CD4-positive, CD25-positive, alpha-beta regulatory T cell (primary cell): ENCODE measurements around the gene EPM2A. TPM values are rescaled to one million over a fixed set of nuclear protein-coding genes. Genes with fewer than 3 reads are reported as not detected.

Experiments
- ATAC-seq, 2 donors: fragments of 150-1000 bp; cut with Tn5 transposase; one replicate each; pipeline ENCODE4 v1.10.0; 2021; ENCODE audit warnings: low read depth in 2 of 2, moderate number of reproducible peaks in 2 of 2, moderate library complexity in 1 of 2
- DNase-seq, 3 donors: peaks; one replicate each; pipeline versions ENCODE4 v3.0.0 to v3.0.0-alpha.2; 2012 to 2022; ENCODE audit warnings: mixed read lengths in 1 of 3
- H3K27ac ChIP-seq: one replicate; pipeline ENCODE4 v1.7.0; 2013; ENCODE audit warnings: mild to moderate bottlenecking, low read length; ENCODE audit not compliant: insufficient read depth, poor library complexity, severe bottlenecking
- H3K27me3 ChIP-seq: one replicate; pipeline ENCODE4 v1.7.0; 2013; ENCODE audit warnings: low read length; ENCODE audit not compliant: control insufficient read depth, insufficient read depth
- H3K36me3 ChIP-seq: one replicate; pipeline ENCODE4 v1.7.0; 2013; ENCODE audit warnings: mild to moderate bottlenecking, low read length, moderate library complexity; ENCODE audit not compliant: control insufficient read depth, insufficient read depth
- H3K4me1 ChIP-seq: 2 replicates; pipeline ENCODE4 v1.7.0; 2013; ENCODE audit warnings: mild to moderate bottlenecking, low read length; ENCODE audit not compliant: insufficient read depth, control insufficient read depth, poor library complexity, severe bottlenecking
- H3K4me3 ChIP-seq: one replicate; pipeline ENCODE4 v1.7.0; 2013; ENCODE audit warnings: low read depth, mild to moderate bottlenecking, low read length, moderate library complexity
- H3K9me3 ChIP-seq, 2 experiments: 1 replicate in 1 of 2; 2 replicates in 1 of 2; pipeline ENCODE4 v1.7.0; 2013; ENCODE audit warnings: low read length in 2 of 2, mild to moderate bottlenecking in 1 of 2, moderate library complexity in 1 of 2; ENCODE audit not compliant: control insufficient read depth in 2 of 2
- H3K27ac Mint-ChIP-seq, 3 donors: one replicate each; pipeline ENCODE4 v1.8.0; 2020 to 2022; ENCODE audit warnings: mild to moderate bottlenecking in 3 of 3, mixed read lengths in 3 of 3, moderate library complexity in 2 of 3
- H3K27me3 Mint-ChIP-seq: one replicate; pipeline ENCODE4 v1.8.0; 2022; ENCODE audit warnings: mild to moderate bottlenecking, mixed read lengths
- H3K36me3 Mint-ChIP-seq: one replicate; pipeline ENCODE4 v1.8.0; 2020; ENCODE audit warnings: mixed read lengths
- H3K4me1 Mint-ChIP-seq, 4 donors: one replicate each; pipeline ENCODE4 v1.8.0; 2020 to 2022; ENCODE audit warnings: mixed read lengths in 4 of 4, mild to moderate bottlenecking in 1 of 4
- H3K4me3 Mint-ChIP-seq, 4 donors: one replicate each; pipeline ENCODE4 v1.8.0; 2020 to 2022; ENCODE audit warnings: mild to moderate bottlenecking in 4 of 4, mixed read lengths in 4 of 4, moderate library complexity in 3 of 4
- H3K9me3 Mint-ChIP-seq, 7 donors: one replicate each; pipeline ENCODE4 v1.8.0; 2020 to 2022; ENCODE audit warnings: mixed read lengths in 7 of 7, mild to moderate bottlenecking in 3 of 7, moderate library complexity in 2 of 7
- polyA plus RNA-seq, 4 donors: library from polyadenylated mRNA; unstranded; fragments of 300-500 nt; fragmentation: Illumina TruSeq; gene quantifications; one replicate each; pipeline ENCODE4 v1.2.3, GENCODE V29; 2021
- total RNA-seq: library from RNA; stranded (reverse); gene quantifications from one replicate; pipeline ENCODE4 v1.2.3, GENCODE V29; 2022

Gene EPM2A
- total and polyA plus RNA-seq, 5 donors from 2014 or later: 5.1 to 6.8 (median 5.6) TPM

DNA sequence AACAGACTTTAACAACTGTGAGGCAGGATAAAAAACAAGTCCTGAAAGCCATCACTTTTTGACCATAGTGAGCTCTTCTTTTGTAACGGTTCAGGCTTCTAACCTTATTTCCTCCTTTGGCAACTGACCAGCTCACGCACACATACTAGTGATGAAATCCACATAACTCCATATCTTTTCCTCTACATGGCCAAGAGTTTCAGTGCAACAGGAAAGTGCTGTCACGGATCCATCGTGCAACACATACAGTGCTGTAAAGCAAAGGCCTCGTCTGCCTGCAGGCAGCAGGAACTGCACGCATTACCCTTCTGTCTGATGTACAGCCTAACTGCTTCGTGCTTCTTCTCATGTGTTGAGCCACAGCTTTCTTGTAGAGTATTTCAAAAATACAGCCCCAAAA lies 108.5 kb downstream of the EPM2A start:
- no peaks in the 10 kb centered on the region for H3K9me3 Mint-ChIP-seq
- H3K27ac Mint-ChIP-seq: no peak overlapping the region
- H3K36me3 Mint-ChIP-seq: peaks cover 31% of the 10 kb centered on the region

DNA sequence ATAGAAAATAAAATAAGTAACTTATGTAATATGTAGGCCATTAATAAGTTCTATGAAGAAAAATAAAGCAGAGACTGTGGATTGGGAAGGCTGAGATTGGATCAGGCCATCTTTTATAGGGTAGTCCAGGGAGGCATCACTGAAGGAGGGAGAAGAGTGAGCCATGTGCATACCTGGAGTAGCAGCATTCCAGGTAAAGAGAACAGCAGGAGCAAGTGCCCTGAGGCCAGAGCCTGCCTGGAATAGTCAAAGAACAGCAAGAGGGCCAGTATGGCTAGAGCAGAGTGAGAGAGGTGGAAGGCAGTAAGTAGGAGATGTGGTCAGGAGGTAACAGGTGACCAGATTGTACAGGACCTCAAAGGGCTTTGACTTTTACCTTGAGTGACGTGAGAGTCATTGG lies 112.1 kb downstream of the EPM2A start:
- H3K4me1 ChIP-seq: no peaks in the 10 kb centered on the region
- ATAC-seq (no peak), DNase-seq (no peak)
- no peaks in the 10 kb centered on the region for H3K27me3 ChIP-seq
- H3K9me3 ChIP-seq: no peaks in the 10 kb centered on the region
- Mint-ChIP-seq H3K27ac (no peak overlapping the region), H3K36me3 (peaks cover 19% of the 10 kb centered on the region), H3K9me3 (peaks cover 0 to 7% (median 1%) of the 10 kb centered on the region in 7 donors), H3K27me3 (no peaks in the 10 kb centered on the region), H3K4me3 (no peak overlapping the region), H3K4me1 (no peaks in the 10 kb centered on the region)
- H3K27ac ChIP-seq: no peak overlapping the region
- H3K4me3 ChIP-seq: no peak overlapping the region
- no peaks in the 10 kb centered on the region for H3K36me3 ChIP-seq

More for the DNA sequence above, 108.5 kb downstream of the EPM2A start:
- H3K9me3 ChIP-seq: no peaks in the 10 kb centered on the region
- DNase-seq (no peak), ATAC-seq (no peak)
- Mint-ChIP-seq H3K4me1 (no peaks in the 10 kb centered on the region), H3K27me3 (no peaks in the 10 kb centered on the region), H3K4me3 (no peak overlapping the region)
- no peaks in the 10 kb centered on the region for H3K4me1 ChIP-seq
- H3K27me3 ChIP-seq: no peaks in the 10 kb centered on the region
- H3K4me3 ChIP-seq: no peak overlapping the region
- no peaks in the 10 kb centered on the region for H3K36me3 ChIP-seq
- no peak overlapping the region for H3K27ac ChIP-seq

DNA sequence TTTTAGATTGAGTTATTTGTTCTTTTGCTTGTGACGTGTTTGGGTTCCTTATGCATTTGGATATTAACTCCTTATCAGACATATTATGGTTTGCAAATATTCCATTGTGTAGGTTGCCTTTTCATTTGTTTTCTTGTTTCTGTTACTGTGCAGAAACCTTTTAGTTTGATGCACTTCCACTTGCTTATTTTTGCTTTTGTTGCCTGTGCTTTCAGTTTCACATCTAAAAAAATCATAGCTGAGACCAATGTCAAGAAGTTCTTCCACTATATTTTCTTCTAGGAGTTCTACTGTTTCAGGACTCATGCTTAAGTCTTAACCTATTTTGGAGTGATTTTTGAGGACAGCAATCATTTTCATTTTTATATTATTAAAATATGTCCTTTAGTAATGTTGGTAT lies 113.5 kb downstream of the EPM2A start:
- no peak overlapping the region for H3K27ac ChIP-seq
- no peak overlapping the region for H3K4me3 Mint-ChIP-seq
- DNase-seq: peak in 1 of 3 donors; percentile 5
- H3K36me3 ChIP-seq: no peaks in the 10 kb centered on the region
- H3K27ac Mint-ChIP-seq: no peak overlapping the region
- peaks cover 15% of the 10 kb centered on the region for H3K36me3 Mint-ChIP-seq
- no peaks in the 10 kb centered on the region for H3K4me1 ChIP-seq
- no peaks in the 10 kb centered on the region for H3K27me3 Mint-ChIP-seq
- no peaks in the 10 kb centered on the region for H3K9me3 ChIP-seq
- H3K4me1 Mint-ChIP-seq: no peaks in the 10 kb centered on the region
- H3K9me3 Mint-ChIP-seq: peaks cover 0 to 8% (median 1%) of the 10 kb centered on the region in 7 donors
- ATAC-seq: no peak
- H3K4me3 ChIP-seq: no peak overlapping the region
- H3K27me3 ChIP-seq: no peaks in the 10 kb centered on the region

DNA sequence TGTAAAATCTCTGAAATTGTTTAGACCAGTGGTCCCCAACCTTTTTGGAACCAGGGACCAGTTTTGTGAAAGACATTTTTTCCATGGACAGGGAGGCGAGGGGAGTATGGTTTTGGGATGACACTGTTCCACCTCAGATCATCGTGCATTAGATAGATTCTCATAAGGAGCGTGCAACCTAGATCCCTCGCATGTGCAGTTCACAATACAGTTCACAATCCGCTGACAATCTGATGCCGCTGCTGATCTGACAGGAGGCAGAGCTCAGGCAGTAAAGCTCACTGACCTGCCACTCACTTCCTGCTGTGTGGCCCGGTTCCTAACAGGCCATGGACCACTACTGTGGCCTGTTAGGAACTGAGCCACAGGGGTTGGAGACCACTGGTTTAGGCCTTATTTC lies 115.2 kb downstream of the EPM2A start:
- no peak overlapping the region for H3K27ac ChIP-seq
- DNase-seq: no peak
- H3K27me3 Mint-ChIP-seq: no peaks in the 10 kb centered on the region
- no peak overlapping the region for H3K4me3 Mint-ChIP-seq
- no peak overlapping the region for H3K4me3 ChIP-seq
- H3K4me1 Mint-ChIP-seq: no peaks in the 10 kb centered on the region
- ATAC-seq: no peak
- no peaks in the 10 kb centered on the region for H3K27me3 ChIP-seq
- H3K36me3 Mint-ChIP-seq: peaks cover 5% of the 10 kb centered on the region
- no peaks in the 10 kb centered on the region for H3K9me3 ChIP-seq
- H3K36me3 ChIP-seq: no peaks in the 10 kb centered on the region
- no peak overlapping the region for H3K27ac Mint-ChIP-seq
- peaks cover 0 to 8% (median 3%) of the 10 kb centered on the region in 7 donors for H3K9me3 Mint-ChIP-seq
- H3K4me1 ChIP-seq: no peaks in the 10 kb centered on the region

DNA sequence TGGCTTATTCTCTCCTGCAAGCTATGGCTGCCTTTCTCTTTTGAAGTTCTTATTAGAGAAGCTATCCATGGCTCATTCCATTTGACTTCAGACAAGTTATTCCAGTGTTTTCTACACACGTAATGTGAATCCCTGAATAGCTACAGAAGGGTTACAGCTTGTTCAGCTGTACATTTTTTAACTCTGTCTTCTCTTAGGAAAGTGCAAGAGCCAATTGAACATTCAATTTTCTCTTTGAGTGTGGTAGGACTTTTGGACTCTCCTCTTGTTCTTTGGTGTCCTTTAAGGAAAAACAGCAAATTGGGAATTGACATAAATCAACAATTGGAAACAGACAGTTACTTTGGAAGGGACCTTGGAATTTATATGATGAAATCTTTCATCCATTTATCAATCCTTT lies 125.8 kb downstream of the EPM2A start:
- no peak overlapping the region for H3K27ac Mint-ChIP-seq
- peaks cover 3% of the 10 kb centered on the region for H3K27me3 Mint-ChIP-seq
- Histone ChIP-seq H3K27ac (no peak overlapping the region), H3K36me3 (no peaks in the 10 kb centered on the region), H3K4me1 (no peaks in the 10 kb centered on the region), H3K27me3 (no peaks in the 10 kb centered on the region), H3K4me3 (no peak overlapping the region), H3K9me3 (no peaks in the 10 kb centered on the region)
- no peaks in the 10 kb centered on the region for H3K36me3 Mint-ChIP-seq
- no peak for DNase-seq
- H3K9me3 Mint-ChIP-seq: peaks cover 0 to 5% (median 2%) of the 10 kb centered on the region in 7 donors
- H3K4me1 Mint-ChIP-seq: no peaks in the 10 kb centered on the region
- ATAC-seq: no peak
- no peak overlapping the region for H3K4me3 Mint-ChIP-seq

DNA sequence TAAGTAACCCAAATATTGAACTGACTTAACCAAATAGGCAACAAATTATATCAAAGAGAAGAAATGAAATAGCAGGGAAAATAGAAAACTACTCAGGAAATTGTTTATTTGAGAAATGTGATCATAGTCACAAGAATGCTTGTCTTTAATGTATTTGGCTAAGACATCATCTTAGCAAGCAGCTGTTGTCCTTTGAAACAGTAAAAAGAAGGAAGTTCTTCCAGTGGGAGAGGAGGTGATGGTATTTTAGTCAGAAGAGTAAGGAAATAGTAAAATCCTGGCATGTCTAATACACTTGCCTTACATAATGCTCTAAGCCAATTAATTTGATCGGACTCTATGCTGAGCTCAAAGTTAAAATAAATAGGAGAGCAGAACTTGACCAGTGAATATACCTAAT lies 126.5 kb downstream of the EPM2A start:
- H3K9me3 Mint-ChIP-seq: peaks cover 0 to 5% (median 0%) of the 10 kb centered on the region in 7 donors
- H3K4me3 Mint-ChIP-seq: no peak overlapping the region
- H3K4me3 ChIP-seq: no peak overlapping the region
- H3K27ac ChIP-seq: no peak overlapping the region
- no peaks in the 10 kb centered on the region for H3K27me3 ChIP-seq
- H3K4me1 Mint-ChIP-seq: no peaks in the 10 kb centered on the region
- H3K4me1 ChIP-seq: no peaks in the 10 kb centered on the region
- no peak overlapping the region for H3K27ac Mint-ChIP-seq
- no peak for DNase-seq
- H3K27me3 Mint-ChIP-seq: peaks cover 6% of the 10 kb centered on the region
- H3K9me3 ChIP-seq: no peaks in the 10 kb centered on the region
- no peaks in the 10 kb centered on the region for H3K36me3 Mint-ChIP-seq
- no peak for ATAC-seq
- H3K36me3 ChIP-seq: no peaks in the 10 kb centered on the region

DNA sequence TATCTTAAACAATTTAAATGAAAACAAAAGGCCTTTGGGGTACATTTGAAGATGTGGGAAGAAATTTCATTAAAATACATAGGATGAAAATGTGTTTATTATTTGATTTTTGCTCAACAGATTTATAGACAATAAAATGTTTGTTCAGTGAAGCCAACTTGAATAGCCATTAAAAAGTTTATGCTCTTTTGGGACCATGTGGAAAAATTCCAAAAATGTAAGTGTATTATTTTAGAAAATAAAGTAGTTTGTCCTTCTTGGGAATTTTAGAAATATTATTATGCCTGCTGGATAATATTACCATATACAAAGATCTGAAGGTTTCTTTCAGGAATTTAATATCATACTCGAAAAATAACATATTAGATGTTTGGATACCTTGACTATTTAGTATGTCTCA lies 131.3 kb downstream of the EPM2A start:
- Mint-ChIP-seq H3K9me3 (peaks cover 0 to 5% (median 2%) of the 10 kb centered on the region in 7 donors), H3K36me3 (no peaks in the 10 kb centered on the region), H3K4me1 (no peaks in the 10 kb centered on the region), H3K4me3 (no peak overlapping the region), H3K27me3 (peaks cover 6% of the 10 kb centered on the region), H3K27ac (no peak overlapping the region)
- Histone ChIP-seq H3K4me1 (no peaks in the 10 kb centered on the region), H3K4me3 (no peak overlapping the region), H3K27ac (no peak overlapping the region), H3K36me3 (no peaks in the 10 kb centered on the region), H3K27me3 (no peaks in the 10 kb centered on the region), H3K9me3 (no peaks in the 10 kb centered on the region)
- DNase-seq: no peak
- no peak for ATAC-seq

DNA sequence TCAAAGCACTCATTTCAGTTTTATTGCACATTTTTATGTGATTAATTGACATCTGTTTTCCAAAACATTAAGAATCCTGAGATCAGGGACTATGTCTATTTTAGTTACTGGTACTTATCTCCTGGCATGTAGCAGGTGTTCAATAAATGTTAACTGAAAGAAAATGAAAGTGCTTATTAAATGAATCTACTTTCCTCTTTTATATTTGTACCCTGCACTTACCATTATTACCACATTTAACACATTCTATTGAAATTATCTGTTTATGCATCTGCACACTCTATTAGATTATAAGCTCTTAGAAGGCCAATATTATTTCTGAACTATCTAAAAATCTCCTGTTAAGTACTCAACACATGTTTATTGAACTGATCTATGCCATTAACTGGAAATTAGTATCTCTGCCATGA lies 131.9 kb downstream of the EPM2A start:
- H3K27ac ChIP-seq: no peak overlapping the region
- ATAC-seq: no peak
- H3K4me1 Mint-ChIP-seq: no peaks in the 10 kb centered on the region
- H3K9me3 Mint-ChIP-seq: peaks cover 0 to 3% (median 2%) of the 10 kb centered on the region in 7 donors
- H3K4me3 Mint-ChIP-seq: no peak overlapping the region
- no peak for DNase-seq
- no peak overlapping the region for H3K4me3 ChIP-seq
- H3K9me3 ChIP-seq: no peaks in the 10 kb centered on the region
- H3K36me3 Mint-ChIP-seq: no peaks in the 10 kb centered on the region
- no peaks in the 10 kb centered on the region for H3K27me3 ChIP-seq
- H3K27ac Mint-ChIP-seq: no peak overlapping the region
- no peaks in the 10 kb centered on the region for H3K4me1 ChIP-seq
- no peaks in the 10 kb centered on the region for H3K36me3 ChIP-seq
- peaks cover 6% of the 10 kb centered on the region for H3K27me3 Mint-ChIP-seq
